Measurements from ENCODE around the gene FAM184A.

Gene FAM184A

GRCh38 chr6:119077643-119078375 lies 655 bp downstream of the FAM184A start:
- Histone ChIP-seq H3K4me3 (ENCODE audit: severe bottlenecking) (peak overlapping the region; percentile 46), H3K9me3 (ENCODE audit: severe bottlenecking) (no peaks in the 10 kb centered on the region), H3K4me1 (ENCODE audit: insufficient read depth, poor library complexity, severe bottlenecking) (no peaks in the 10 kb centered on the region), H3K27me3 (ENCODE audit: insufficient read depth, poor library complexity, severe bottlenecking) (peaks cover 17% of the 10 kb centered on the region), H3K36me3 (ENCODE audit: low read depth) (no peaks in the 10 kb centered on the region), H3K27ac (ENCODE audit: poor library complexity, severe bottlenecking) (no peak overlapping the region)
- ATAC-seq (ENCODE audit: low read depth) (peak; percentile 71), DNase-seq (ENCODE audit: low spot score) (no peak)
- peak; percentile 8 for TF ChIP-seq CTCF (IDR thresholded peaks at IDR 0.05; ENCODE audit: poor library complexity, severe bottlenecking)

GRCh38 chr6:119077391-119077642 lies 1.1 kb downstream of the FAM184A start:
- no peaks in the 10 kb centered on the region for H3K36me3 ChIP-seq (ENCODE audit: low read depth)
- TF ChIP-seq CTCF (IDR thresholded peaks at IDR 0.05; ENCODE audit: poor library complexity, severe bottlenecking), result no peak
- H3K27me3 ChIP-seq (ENCODE audit: insufficient read depth, poor library complexity, severe bottlenecking), result peaks cover 17% of the 10 kb centered on the region
- ATAC-seq (ENCODE audit: low read depth) (no peak), DNase-seq (ENCODE audit: low spot score) (no peak)
- no peak overlapping the region for H3K4me3 ChIP-seq (ENCODE audit: severe bottlenecking)
- no peaks in the 10 kb centered on the region for H3K4me1 ChIP-seq (ENCODE audit: insufficient read depth, poor library complexity, severe bottlenecking)
- no peak overlapping the region for H3K27ac ChIP-seq (ENCODE audit: poor library complexity, severe bottlenecking)
- H3K9me3 ChIP-seq (ENCODE audit: severe bottlenecking), result no peaks in the 10 kb centered on the region

GRCh38 chr6:119076576-119077390 lies 1.7 kb downstream of the FAM184A start:
- DNase-seq (ENCODE audit: low spot score) (no peak), ATAC-seq (ENCODE audit: low read depth) (no peak; the same call in 2 of the 3 replicates)
- no peak overlapping the region for H3K4me3 ChIP-seq (ENCODE audit: severe bottlenecking)
- TF ChIP-seq CTCF (IDR thresholded peaks at IDR 0.05; ENCODE audit: poor library complexity, severe bottlenecking), result no peak
- H3K9me3 ChIP-seq (ENCODE audit: severe bottlenecking), result no peaks in the 10 kb centered on the region
- H3K4me1 ChIP-seq (ENCODE audit: insufficient read depth, poor library complexity, severe bottlenecking), result no peaks in the 10 kb centered on the region
- no peak overlapping the region for H3K27ac ChIP-seq (ENCODE audit: poor library complexity, severe bottlenecking)
- H3K36me3 ChIP-seq (ENCODE audit: low read depth), result no peaks in the 10 kb centered on the region
- H3K27me3 ChIP-seq (ENCODE audit: insufficient read depth, poor library complexity, severe bottlenecking), result peaks cover 17% of the 10 kb centered on the region

DNA sequence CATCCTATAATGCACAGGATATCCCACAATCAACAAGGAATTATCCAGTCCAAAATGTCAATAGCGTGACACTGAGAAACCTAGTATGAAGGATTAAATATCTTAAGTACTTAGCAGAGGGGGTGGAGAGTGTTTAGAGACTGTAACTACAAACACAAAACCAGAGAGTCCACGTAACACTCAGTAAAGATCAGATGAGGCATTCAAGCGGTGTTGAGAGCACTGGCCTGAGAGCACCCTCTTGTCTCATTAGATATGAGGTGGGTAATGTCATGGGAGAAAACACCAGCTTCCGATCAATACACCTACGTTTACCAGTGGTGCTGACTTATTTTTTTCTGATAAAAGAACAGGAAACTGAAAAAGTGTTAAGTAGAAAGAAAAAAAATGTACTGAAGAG lies 2.3 kb downstream of the FAM184A start:
- Histone ChIP-seq H3K4me1 (ENCODE audit: insufficient read depth, poor library complexity, severe bottlenecking) (no peaks in the 10 kb centered on the region), H3K36me3 (ENCODE audit: low read depth) (no peaks in the 10 kb centered on the region), H3K27ac (ENCODE audit: poor library complexity, severe bottlenecking) (no peak overlapping the region), H3K9me3 (ENCODE audit: severe bottlenecking) (no peaks in the 10 kb centered on the region), H3K27me3 (ENCODE audit: insufficient read depth, poor library complexity, severe bottlenecking) (peaks cover 17% of the 10 kb centered on the region), H3K4me3 (ENCODE audit: severe bottlenecking) (no peak overlapping the region)
- DNase-seq (ENCODE audit: low spot score), result no peak
- no peak for ATAC-seq (ENCODE audit: low read depth)
- no peak for TF ChIP-seq CTCF (IDR thresholded peaks at IDR 0.05; ENCODE audit: poor library complexity, severe bottlenecking)
